Measurements from ENCODE around the gene SP2. TPM values are rescaled to one million over a fixed set of nuclear protein-coding genes. Genes with fewer than 3 reads are reported as not detected.
A peak's percentile ranks its signal among the peaks of the same experiment; 100 is the strongest.

SP2 gene
- polyA plus RNA-seq, 1 experiment = 5.9 TPM

DNA sequence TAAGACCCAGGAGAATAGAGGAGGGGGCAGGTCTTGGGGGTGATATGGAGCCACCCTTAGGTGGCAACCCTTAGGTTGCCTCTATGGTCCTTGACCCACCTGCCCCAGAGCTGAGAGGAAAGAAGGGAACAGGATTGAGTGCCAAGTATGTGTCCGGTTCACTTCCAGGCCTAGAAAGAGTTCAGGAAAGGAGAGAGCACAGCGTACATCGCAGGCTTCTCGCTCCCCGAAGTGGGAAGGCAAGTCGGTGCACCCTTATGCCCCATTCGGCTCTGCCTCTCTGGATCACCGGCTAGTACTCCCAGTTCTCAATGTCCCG is 45.7 kb upstream of the SP2 start:
- DNase-seq (ENCODE audit: low read depth) = no peak
- Histone ChIP-seq H3K36me3 (ENCODE audit: control insufficient read depth, insufficient read depth, low read length) (no peaks in the 10 kb centered on the region), H3K27me3 (ENCODE audit: control insufficient read depth, insufficient read depth, low read length) (peaks cover 44% of the 10 kb centered on the region), H3K4me3 (ENCODE audit: low read depth, low read length) (no peak overlapping the region; the same call in 1 of the 2 replicates)
- TF ChIP-seq, protein P1, sequence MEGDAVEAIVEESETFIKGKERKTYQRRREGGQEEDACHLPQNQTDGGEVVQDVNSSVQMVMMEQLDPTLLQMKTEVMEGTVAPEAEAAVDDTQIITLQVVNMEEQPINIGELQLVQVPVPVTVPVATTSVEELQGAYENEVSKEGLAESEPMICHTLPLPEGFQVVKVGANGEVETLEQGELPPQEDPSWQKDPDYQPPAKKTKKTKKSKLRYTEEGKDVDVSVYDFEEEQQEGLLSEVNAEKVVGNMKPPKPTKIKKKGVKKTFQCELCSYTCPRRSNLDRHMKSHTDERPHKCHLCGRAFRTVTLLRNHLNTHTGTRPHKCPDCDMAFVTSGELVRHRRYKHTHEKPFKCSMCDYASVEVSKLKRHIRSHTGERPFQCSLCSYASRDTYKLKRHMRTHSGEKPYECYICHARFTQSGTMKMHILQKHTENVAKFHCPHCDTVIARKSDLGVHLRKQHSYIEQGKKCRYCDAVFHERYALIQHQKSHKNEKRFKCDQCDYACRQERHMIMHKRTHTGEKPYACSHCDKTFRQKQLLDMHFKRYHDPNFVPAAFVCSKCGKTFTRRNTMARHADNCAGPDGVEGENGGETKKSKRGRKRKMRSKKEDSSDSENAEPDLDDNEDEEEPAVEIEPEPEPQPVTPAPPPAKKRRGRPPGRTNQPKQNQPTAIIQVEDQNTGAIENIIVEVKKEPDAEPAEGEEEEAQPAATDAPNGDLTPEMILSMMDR (IDR thresholded peaks at IDR 0.05; ENCODE audit: insufficient read depth, low read depth, low read length) = no peak
- ChIA-PET POLR2A (no interaction called here), CTCF (interaction anchor here (10.8 to 20.0 kb wide), 3 partner anchors 4 to 37 kb away, joined by 190 to 875 read pairs (median 190); partner anchors contain the start of genes SCRN2, SP2 and SP6)

DNA sequence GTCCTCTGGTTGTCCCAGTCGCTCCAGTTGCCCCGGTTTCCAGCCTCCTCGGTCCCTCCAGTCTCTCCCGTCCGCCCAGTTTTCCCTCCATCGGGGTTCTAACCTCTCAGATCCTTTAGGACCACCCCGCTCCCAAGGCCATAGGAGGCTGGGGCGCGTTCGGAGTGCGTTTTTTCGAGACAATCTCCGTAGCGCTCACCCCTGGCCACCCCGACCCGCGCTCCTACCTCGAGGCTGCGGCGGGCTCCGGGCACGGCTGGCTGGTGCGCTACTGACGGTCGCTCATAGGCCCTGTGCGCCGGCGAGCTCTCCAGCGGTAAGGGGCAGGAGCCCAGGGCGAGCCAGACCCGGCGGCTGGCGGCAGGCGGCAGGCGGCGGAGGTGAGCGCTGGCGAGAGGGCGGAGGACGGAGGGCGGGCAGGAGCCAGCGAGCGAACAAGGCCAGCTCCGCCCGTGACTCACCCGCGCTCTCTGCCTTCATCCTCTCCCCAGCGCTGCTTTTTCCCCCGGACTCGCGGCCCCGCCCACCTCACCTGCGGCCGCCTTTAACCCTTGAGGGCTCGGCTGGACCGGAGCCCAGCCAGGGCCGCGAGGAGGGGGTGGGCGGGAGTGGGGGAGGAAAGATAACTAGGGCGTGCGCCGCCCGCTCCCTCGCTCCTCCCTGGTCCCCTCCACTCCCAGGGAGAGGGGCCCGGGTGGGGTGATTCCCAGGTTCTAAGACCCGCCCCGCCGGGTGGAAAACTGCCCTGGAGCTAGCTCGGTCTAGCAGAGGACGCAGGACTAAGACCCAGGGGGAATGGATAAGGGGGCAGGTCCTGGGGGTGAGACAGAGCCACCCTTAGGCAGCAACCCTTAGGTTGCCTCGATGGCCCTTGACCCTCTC is 45.1 kb upstream of the SP2 start, which contains the start of gene SP6:
TSS of gene SP6 (minus strand) at position 472 of the 882 bp plus-strand sequence. CDS start 2,734 bp downstream, outside the sequence.
- CTCF ChIA-PET = interaction anchor here (10.8 to 20.0 kb wide), 3 partner anchors 5 to 37 kb away, joined by 190 to 875 read pairs (median 190); partner anchors contain the start of genes SCRN2, SP2 and SP6
- TF ChIP-seq, protein P1 (IDR thresholded peaks at IDR 0.05; ENCODE audit: insufficient read depth, low read depth, low read length) = 0 out of 2 replicates have a peak, but pooled peaks have one; percentile 20
- no peak for DNase-seq (ENCODE audit: low read depth)
- no peaks in the 10 kb centered on the region for H3K36me3 ChIP-seq (ENCODE audit: control insufficient read depth, insufficient read depth, low read length)
- H3K4me3 ChIP-seq (ENCODE audit: low read depth, low read length) = peak within 1 kb of the TSS; percentile 12
- H3K27me3 ChIP-seq (ENCODE audit: control insufficient read depth, insufficient read depth, low read length) = peaks cover 42% of the 10 kb centered on the region
- POLR2A ChIA-PET = no interaction called here

DNA sequence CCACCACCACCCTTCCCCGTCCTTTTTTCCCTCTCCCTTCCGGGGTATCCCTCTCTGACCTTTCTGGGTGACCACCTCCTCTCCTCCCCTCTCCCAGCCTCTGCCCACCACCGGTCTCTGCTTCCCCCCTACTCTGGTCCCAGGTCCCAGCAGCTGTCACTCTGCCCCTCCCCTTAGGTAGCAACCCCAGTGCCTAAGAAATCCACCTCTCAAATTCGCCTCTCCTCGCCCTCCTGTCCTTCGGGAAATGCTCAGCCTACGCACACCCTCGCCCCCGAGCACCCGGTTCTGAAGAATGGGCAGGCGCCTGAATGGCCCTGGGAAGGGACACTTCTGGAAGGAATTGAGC is 44.3 kb upstream of the SP2 start:
- H3K4me3 ChIP-seq (ENCODE audit: low read depth, low read length) = no peak overlapping the region
- TF ChIP-seq, protein P1 (IDR thresholded peaks at IDR 0.05; ENCODE audit: insufficient read depth, low read depth, low read length) = no peak
- no peak for DNase-seq (ENCODE audit: low read depth)
- POLR2A ChIA-PET = interaction anchor here (0.7 kb wide), 1 partner anchor 10 kb away, joined by 4 read pairs; no protein-coding TSS in a partner anchor
- no peaks in the 10 kb centered on the region for H3K36me3 ChIP-seq (ENCODE audit: control insufficient read depth, insufficient read depth, low read length)
- H3K27me3 ChIP-seq (ENCODE audit: control insufficient read depth, insufficient read depth, low read length) = peaks cover 42% of the 10 kb centered on the region
- CTCF ChIA-PET = interaction anchor here (16.0 to 20.0 kb wide), 2 partner anchors 6 to 36 kb away, joined by 190 to 875 read pairs; partner anchors contain the start of genes SCRN2, SP2 and SP6

DNA sequence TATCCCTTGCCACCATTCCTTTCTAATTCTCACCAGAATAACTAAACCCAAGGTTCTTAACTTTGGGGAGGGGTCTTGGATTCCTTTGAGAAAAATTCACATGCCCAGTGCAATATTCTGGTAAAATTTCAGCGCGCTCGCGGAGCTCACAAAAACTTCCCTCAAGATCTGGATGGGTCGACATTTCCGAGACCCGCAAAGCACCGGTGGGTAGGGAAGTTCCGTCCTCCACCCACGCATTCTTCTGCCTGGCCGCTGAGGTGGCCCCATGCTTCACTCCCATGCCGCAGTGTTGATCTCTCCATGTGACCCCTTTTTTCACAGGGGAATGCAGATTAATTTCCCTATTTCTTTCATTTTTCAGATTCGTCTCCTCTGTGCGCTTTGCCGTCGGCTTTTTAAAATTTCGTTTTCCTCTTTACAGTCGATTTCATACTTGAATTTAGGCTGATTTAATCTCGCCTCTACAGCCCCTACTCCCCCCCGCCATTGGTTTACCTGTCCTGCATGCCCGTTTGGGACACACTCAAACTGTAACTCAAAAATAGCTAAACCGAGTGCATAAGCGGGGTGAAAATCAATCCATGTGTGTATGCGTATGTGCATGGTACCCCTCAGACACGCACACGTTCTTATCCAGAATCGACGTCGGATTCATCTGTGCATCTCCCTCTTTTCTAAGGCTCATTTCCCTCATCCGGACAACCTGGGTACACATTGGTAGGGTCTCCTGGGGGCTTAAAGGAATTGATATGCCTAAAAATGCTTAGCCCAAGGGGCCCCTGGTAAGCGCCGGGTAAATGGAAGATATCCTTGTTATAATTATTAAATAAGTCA is 43.7 kb upstream of the SP2 start:
- ChIA-PET POLR2A (interaction anchor here (0.7 kb wide), 1 partner anchor 10 kb away, joined by 4 read pairs; no protein-coding TSS in a partner anchor), CTCF (interaction anchor here (1.3 to 20.0 kb wide), 3 partner anchors 6 to 35 kb away, joined by 3 to 875 read pairs (median 190); partner anchors contain the start of genes SCRN2, SP2 and SP6)
- Histone ChIP-seq H3K36me3 (ENCODE audit: control insufficient read depth, insufficient read depth, low read length) (no peaks in the 10 kb centered on the region), H3K27me3 (ENCODE audit: control insufficient read depth, insufficient read depth, low read length) (peaks cover 38% of the 10 kb centered on the region), H3K4me3 (ENCODE audit: low read depth, low read length) (no peak overlapping the region)
- DNase-seq (ENCODE audit: low read depth) = no peak
- TF ChIP-seq, protein P1 (IDR thresholded peaks at IDR 0.05; ENCODE audit: insufficient read depth, low read depth, low read length) = no peak

Measured in BJ (cell line).